ENCODE data around the gene CHDH. TPM values are rescaled to one million over a fixed set of nuclear protein-coding genes. Genes with fewer than 3 reads are reported as not detected.

The CHDH gene
- total and polyA plus RNA-seq, 9 donors, result 0.85 to 7.0 (median 4.1) TPM

DNA sequence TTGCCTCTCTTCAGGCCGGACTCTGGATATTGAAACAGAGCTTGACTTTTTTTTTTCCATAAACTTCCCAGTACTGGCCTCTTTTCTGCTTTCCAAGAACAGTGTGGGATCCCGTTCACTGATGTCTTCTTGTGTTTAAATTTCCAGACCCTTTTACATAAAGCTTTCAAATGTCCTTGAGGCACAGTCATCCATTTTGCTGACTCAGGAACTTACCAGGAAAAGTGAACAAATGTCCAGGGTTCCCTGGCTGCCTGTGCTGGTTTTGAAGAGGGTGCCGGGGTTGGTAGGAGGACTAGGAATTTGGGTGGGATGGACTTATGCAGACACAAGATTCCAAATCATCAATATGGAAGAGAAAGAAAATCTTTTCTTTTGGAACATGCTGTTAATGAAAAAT is 68.1 kb downstream of the CHDH start:
- Histone ChIP-seq H3K4me3 (no peak overlapping the region), H3K27me3 (no peaks in the 10 kb centered on the region), H3K27ac (no peak overlapping the region), H3K36me3 (no peaks in the 10 kb centered on the region), H3K4me1 (ENCODE audit: insufficient read depth) (peaks cover 7% of the 10 kb centered on the region), H3K9me3 (no peaks in the 10 kb centered on the region)
- WGBS, 3 donors, result 82 to 87% (median 86%) methylated on average over 3 of the region's 3 CpGs
- TF ChIP-seq, protein P1, sequence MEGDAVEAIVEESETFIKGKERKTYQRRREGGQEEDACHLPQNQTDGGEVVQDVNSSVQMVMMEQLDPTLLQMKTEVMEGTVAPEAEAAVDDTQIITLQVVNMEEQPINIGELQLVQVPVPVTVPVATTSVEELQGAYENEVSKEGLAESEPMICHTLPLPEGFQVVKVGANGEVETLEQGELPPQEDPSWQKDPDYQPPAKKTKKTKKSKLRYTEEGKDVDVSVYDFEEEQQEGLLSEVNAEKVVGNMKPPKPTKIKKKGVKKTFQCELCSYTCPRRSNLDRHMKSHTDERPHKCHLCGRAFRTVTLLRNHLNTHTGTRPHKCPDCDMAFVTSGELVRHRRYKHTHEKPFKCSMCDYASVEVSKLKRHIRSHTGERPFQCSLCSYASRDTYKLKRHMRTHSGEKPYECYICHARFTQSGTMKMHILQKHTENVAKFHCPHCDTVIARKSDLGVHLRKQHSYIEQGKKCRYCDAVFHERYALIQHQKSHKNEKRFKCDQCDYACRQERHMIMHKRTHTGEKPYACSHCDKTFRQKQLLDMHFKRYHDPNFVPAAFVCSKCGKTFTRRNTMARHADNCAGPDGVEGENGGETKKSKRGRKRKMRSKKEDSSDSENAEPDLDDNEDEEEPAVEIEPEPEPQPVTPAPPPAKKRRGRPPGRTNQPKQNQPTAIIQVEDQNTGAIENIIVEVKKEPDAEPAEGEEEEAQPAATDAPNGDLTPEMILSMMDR (IDR thresholded peaks at IDR 0.05), result no peak
- TF ChIP-seq EP300 (IDR thresholded peaks at IDR 0.05), result no peak
- DNase-seq, result no peak
- intact Hi-C loops (cut with DNase I), result no loop called here

DNA sequence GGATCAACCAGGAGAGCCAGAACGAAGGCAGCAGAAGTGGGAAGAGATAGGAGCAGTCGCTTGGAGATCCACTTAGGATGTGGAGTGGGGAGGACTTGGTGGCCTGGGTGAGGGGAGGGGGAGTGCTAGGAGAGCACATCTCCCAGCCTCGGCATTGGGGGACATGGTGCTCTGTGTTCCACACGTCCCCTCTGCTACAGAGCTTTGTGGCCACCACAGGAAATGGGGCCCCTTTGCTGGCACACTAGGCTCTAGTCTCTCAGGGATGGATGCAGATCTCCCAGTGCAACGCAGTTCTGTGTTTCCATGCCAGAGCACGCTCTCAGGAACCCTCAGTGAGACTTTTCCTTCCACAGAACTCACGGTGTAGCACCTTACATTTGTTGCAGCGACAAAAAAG is 68.8 kb downstream of the CHDH start:
- no peak for DNase-seq
- Histone ChIP-seq H3K4me3 (no peak overlapping the region), H3K27ac (no peak overlapping the region), H3K4me1 (ENCODE audit: insufficient read depth) (peaks cover 9% of the 10 kb centered on the region), H3K9me3 (no peaks in the 10 kb centered on the region), H3K27me3 (no peaks in the 10 kb centered on the region), H3K36me3 (no peaks in the 10 kb centered on the region)
- 92 to 96% (median 95%) methylated on average over 8 of the region's 8 CpGs for WGBS, 3 donors
- intact Hi-C loops (cut with DNase I), result no loop called here
- TF ChIP-seq, protein P1 (IDR thresholded peaks at IDR 0.05), result no peak
- TF ChIP-seq EP300 (IDR thresholded peaks at IDR 0.05) (no peak), POLR2A (IDR thresholded peaks at IDR 0.05) (no peak)

DNA sequence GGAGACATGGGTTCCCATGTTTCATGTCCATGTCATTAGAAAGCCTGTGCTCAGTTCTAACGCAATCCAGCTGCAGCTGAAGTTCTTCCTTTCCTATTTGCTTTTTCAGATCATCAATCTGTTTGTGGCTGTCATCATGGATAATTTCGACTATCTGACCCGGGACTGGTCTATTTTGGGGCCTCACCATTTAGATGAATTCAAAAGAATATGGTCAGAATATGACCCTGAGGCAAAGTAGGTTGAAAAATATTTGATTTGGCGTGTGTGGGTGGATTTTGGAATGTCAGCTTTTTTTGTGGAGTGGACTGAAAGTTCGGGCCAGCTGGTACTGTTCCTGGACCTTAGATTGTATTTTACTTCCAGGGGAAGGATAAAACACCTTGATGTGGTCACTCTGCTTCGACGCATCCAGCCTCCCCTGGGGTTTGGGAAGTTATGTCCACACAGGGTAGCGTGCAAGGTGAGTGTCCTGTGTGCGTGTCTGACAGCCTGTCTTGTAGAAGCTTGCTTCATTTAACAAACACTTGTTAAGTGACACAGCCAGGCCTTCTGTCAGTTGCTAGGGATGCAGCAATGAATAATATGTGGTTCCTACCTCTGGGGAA is 69.6 kb downstream of the CHDH start:
- Histone ChIP-seq H3K27ac (no peak overlapping the region), H3K9me3 (no peaks in the 10 kb centered on the region), H3K4me1 (ENCODE audit: insufficient read depth) (peaks cover 9% of the 10 kb centered on the region), H3K4me3 (no peak overlapping the region), H3K36me3 (no peaks in the 10 kb centered on the region), H3K27me3 (no peaks in the 10 kb centered on the region)
- intact Hi-C loops (cut with DNase I), result no loop called here
- DNase-seq, result no peak
- WGBS, 3 donors, result 22 to 26% (median 23%) methylated on average over 9 of the region's 9 CpGs
- TF ChIP-seq POLR2A (IDR thresholded peaks at IDR 0.05) (no peak), EP300 (IDR thresholded peaks at IDR 0.05) (no peak)
- TF ChIP-seq, protein P1 (IDR thresholded peaks at IDR 0.05), result no peak

DNA sequence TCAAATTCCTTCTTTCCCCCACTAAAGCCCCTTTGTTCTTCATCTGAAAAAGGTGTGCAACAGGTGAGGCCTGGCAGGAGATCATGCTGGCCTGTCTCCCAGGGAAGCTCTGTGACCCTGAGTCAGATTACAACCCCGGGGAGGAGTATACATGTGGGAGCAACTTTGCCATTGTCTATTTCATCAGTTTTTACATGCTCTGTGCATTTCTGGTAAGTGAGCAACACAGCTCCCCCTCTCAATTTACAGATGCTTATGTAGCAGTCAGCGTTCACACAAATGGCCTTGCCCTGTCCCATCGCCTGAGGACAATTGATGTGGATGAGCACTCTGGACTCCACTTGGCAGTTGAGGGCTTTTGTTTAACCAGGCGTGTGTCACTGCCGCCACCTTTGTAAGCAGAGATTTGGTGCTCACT is 70.4 kb downstream of the CHDH start:
- 69 to 74% (median 72%) methylated on average over 5 of the region's 5 CpGs for WGBS, 3 donors
- H3K27ac ChIP-seq, result no peak overlapping the region

More for the DNA sequence above, 70.4 kb downstream of the CHDH start:
- TF ChIP-seq EP300 (IDR thresholded peaks at IDR 0.05) (no peak), POLR2A (IDR thresholded peaks at IDR 0.05) (no peak)
- TF ChIP-seq, protein P1 (IDR thresholded peaks at IDR 0.05), result no peak
- no peaks in the 10 kb centered on the region for H3K9me3 ChIP-seq
- H3K4me3 ChIP-seq, result no peak overlapping the region
- no peaks in the 10 kb centered on the region for H3K36me3 ChIP-seq
- intact Hi-C loops (cut with DNase I), result no loop called here
- peaks cover 9% of the 10 kb centered on the region for H3K4me1 ChIP-seq (ENCODE audit: insufficient read depth)
- H3K27me3 ChIP-seq, result no peaks in the 10 kb centered on the region
- DNase-seq, result no peak
